ENCODE data around the gene APBB2. TPM values are rescaled to one million over a fixed set of nuclear protein-coding genes. Genes with fewer than 3 reads are reported as not detected.
"Not testable (repeated sequence)": the region's sequence is repeated elsewhere in the genome, so short reads cannot be mapped to it uniquely, and the experiment has no call there.

Gene APBB2
- total and polyA plus RNA-seq, 12 donors = 5.2 to 35.4 (median 26.3) TPM

GRCh38 chr4:41050116-41050515 lies 164.2 kb downstream of the APBB2 start:
- no peak for DNase-seq
- TF ChIP-seq CTCF (IDR thresholded peaks at IDR 0.05) = no peak
- Histone ChIP-seq H3K27me3 (no peaks in the 10 kb centered on the region), H3K4me1 (peaks cover 4 to 65% (median 17%) of the 10 kb centered on the region in 9 donors), H3K36me3 (no peaks in the 10 kb centered on the region), H3K4me3 (peak overlapping the region in 7 of 10 donors; percentile 3 to 49 (median 38)), H3K27ac (peak overlapping the region; percentile 38 to 94 (median 78)), H3K9me3 (peaks cover 0 to 10% (median 3%) of the 10 kb centered on the region in 11 donors)
- ATAC-seq = peak in 1 of 8 donors; percentile 15
- 62 to 74% methylated on average over 1 of the region's 1 CpG for WGBS, 2 donors
- intact Hi-C loops (cut with DNase I) = loop anchor here in 5 of 10 donors (5.0 to 10.0 kb wide), 5 partner anchors 42 to 165 kb away; partner anchors contain the start of gene APBB2 (in 4 of the 5)

GRCh38 chr4:41049176-41049575 lies 165.2 kb downstream of the APBB2 start:
- H3K27me3 ChIP-seq, H3K36me3 ChIP-seq: not testable (repeated sequence)
- 77 to 86% methylated on average over 19 to 40 of the region's 40 CpGs for WGBS, 2 donors
- ATAC-seq (peak in 1 of 8 donors; percentile 69), DNase-seq (peak in 1 of 2 donors; percentile 22)
- Histone ChIP-seq H3K27ac (peak overlapping the region; percentile 39 to 94 (median 76)), H3K4me1 (peaks cover 4 to 65% (median 17%) of the 10 kb centered on the region in 9 donors), H3K9me3 (peaks cover 0 to 19% (median 9%) of the 10 kb centered on the region in 11 donors), H3K4me3 (peak overlapping the region in 9 of 10 donors; percentile 26 to 49 (median 36))
- intact Hi-C loops (cut with DNase I) = loop anchor here in 1 of 10 donors (10.0 kb wide), 1 partner anchor 54 kb away; no protein-coding TSS in a partner anchor

- Histone ChIP-seq H3K36me3 (no peaks in the 10 kb centered on the region), H3K27me3 (no peaks in the 10 kb centered on the region), H3K27ac (no peak overlapping the region), H3K4me3 (no peak overlapping the region), H3K9me3 (peaks cover 0 to 19% (median 9%) of the 10 kb centered on the region in 11 donors), H3K4me1 (peaks cover 0 to 29% (median 0%) of the 10 kb centered on the region in 9 donors)
- ATAC-seq (no peak), DNase-seq (no peak)
- no peak for TF ChIP-seq CTCF (IDR thresholded peaks at IDR 0.05)
- intact Hi-C loops (cut with DNase I) = loop anchor here in 1 of 10 donors (10.0 kb wide), 1 partner anchor 50 kb away; no protein-coding TSS in a partner anchor
These were observed 169.6 kb downstream of the APBB2 start for GRCh38 chr4:41044791-41045190.

GRCh38 chr4:41044165-41044564 lies 170.2 kb downstream of the APBB2 start:
- intact Hi-C loops (cut with DNase I) = loop anchor here in 1 of 10 donors (10.0 kb wide), 1 partner anchor 49 kb away; no protein-coding TSS in a partner anchor
- Histone ChIP-seq H3K27me3 (no peaks in the 10 kb centered on the region), H3K4me3 (no peak overlapping the region), H3K36me3 (no peaks in the 10 kb centered on the region), H3K4me1 (peaks cover 0 to 29% (median 0%) of the 10 kb centered on the region in 9 donors), H3K9me3 (peaks cover 0 to 19% (median 9%) of the 10 kb centered on the region in 11 donors), H3K27ac (no peak overlapping the region)
- no peak for ATAC-seq
- no peak for DNase-seq
- no peak for TF ChIP-seq CTCF (IDR thresholded peaks at IDR 0.05)

- no peaks in the 10 kb centered on the region for H3K36me3 ChIP-seq
- H3K27me3 ChIP-seq = no peaks in the 10 kb centered on the region
- H3K27ac ChIP-seq = no peak overlapping the region
- H3K4me1 ChIP-seq = peaks cover 0 to 29% (median 0%) of the 10 kb centered on the region in 9 donors
- H3K4me3 ChIP-seq = no peak overlapping the region
- TF ChIP-seq CTCF (IDR thresholded peaks at IDR 0.05) = no peak
- no peak for DNase-seq
- H3K9me3 ChIP-seq = peaks cover 0 to 19% (median 9%) of the 10 kb centered on the region in 11 donors
- intact Hi-C loops (cut with DNase I) = loop anchor here in 1 of 10 donors (10.0 kb wide), 1 partner anchor 49 kb away; no protein-coding TSS in a partner anchor
- no peak for ATAC-seq
- 85 to 89% methylated on average over 2 of the region's 2 CpGs for WGBS, 2 donors
These were observed 170.9 kb downstream of the APBB2 start for GRCh38 chr4:41043465-41043864.

Data from heart right ventricle (tissue), 16 donors.